ENCODE measurements around the gene SEPSECS.

SEPSECS gene

GRCh38 chr4:25075129-25075528 lies 85.1 kb downstream of the SEPSECS start:
- Histone ChIP-seq H3K4ac (ENCODE audit: low read depth, low read length) (no peak overlapping the region), H4K8ac (ENCODE audit: low read depth, low read length) (no peak overlapping the region), H4K5ac (ENCODE audit: low read length) (no peak overlapping the region), H3K23ac (ENCODE audit: low read length) (no peak overlapping the region), H3K9ac (ENCODE audit: low read length) (no peak overlapping the region), H3K27ac (ENCODE audit: low read depth, low read length) (no peak overlapping the region), H3K79me2 (ENCODE audit: control insufficient read depth, insufficient read depth, low read length) (no peaks in the 10 kb centered on the region), H3K18ac (ENCODE audit: low read length) (peak overlapping the region; percentile 7), H3K4me2 (ENCODE audit: low read length) (no peak overlapping the region), H3K4me1 (ENCODE audit: control insufficient read depth, low read depth, low read length) (no peaks in the 10 kb centered on the region), H3K4me3 (ENCODE audit: low read length) (no peak overlapping the region), H2BK120ac (ENCODE audit: low read depth, low read length) (no peak overlapping the region), H2BK15ac (replicated peaks; ENCODE audit: low read depth) (no peak overlapping the region), H3K36me3 (ENCODE audit: control insufficient read depth, insufficient read depth, low read length) (no peaks in the 10 kb centered on the region), H3K56ac (ENCODE audit: low read length) (no peak overlapping the region), H3K79me1 (ENCODE audit: low read length) (no peaks in the 10 kb centered on the region), H3K27me3 (ENCODE audit: insufficient read depth, low read length, poor library complexity) (no peaks in the 10 kb centered on the region), H2AK5ac (ENCODE audit: low read length) (no peak overlapping the region), H2BK5ac (ENCODE audit: low read length) (no peak overlapping the region)
- DNase-seq, result no peak
- no CpG with 5 or more reads among the region's 11 CpGs for WGBS (ENCODE audit: extremely low coverage, insufficient coverage, low lambda C conversion rate)

- Histone ChIP-seq H3K79me2 (ENCODE audit: control insufficient read depth, insufficient read depth, low read length) (no peaks in the 10 kb centered on the region), H3K23ac (ENCODE audit: low read length) (no peak overlapping the region), H3K4me2 (ENCODE audit: low read length) (no peak overlapping the region), H4K8ac (ENCODE audit: low read depth, low read length) (no peak overlapping the region), H2BK15ac (replicated peaks; ENCODE audit: low read depth) (no peak overlapping the region), H3K4me3 (ENCODE audit: low read length) (no peak overlapping the region), H3K4ac (ENCODE audit: low read depth, low read length) (no peak overlapping the region), H3K27ac (ENCODE audit: low read depth, low read length) (no peak overlapping the region), H3K4me1 (ENCODE audit: control insufficient read depth, low read depth, low read length) (no peaks in the 10 kb centered on the region), H3K79me1 (ENCODE audit: low read length) (no peaks in the 10 kb centered on the region), H4K5ac (ENCODE audit: low read length) (no peak overlapping the region), H3K56ac (ENCODE audit: low read length) (no peak overlapping the region), H2BK5ac (ENCODE audit: low read length) (no peak overlapping the region), H3K36me3 (ENCODE audit: control insufficient read depth, insufficient read depth, low read length) (no peaks in the 10 kb centered on the region), H3K18ac (ENCODE audit: low read length) (no peak overlapping the region), H2AK5ac (ENCODE audit: low read length) (no peak overlapping the region), H3K27me3 (ENCODE audit: insufficient read depth, low read length, poor library complexity) (no peaks in the 10 kb centered on the region), H2BK120ac (ENCODE audit: low read depth, low read length) (no peak overlapping the region), H3K9ac (ENCODE audit: low read length) (no peak overlapping the region)
- no peak for DNase-seq
- no CpG with 5 or more reads among the region's 3 CpGs for WGBS (ENCODE audit: extremely low coverage, insufficient coverage, low lambda C conversion rate)
Measured at GRCh38 chr4:25070545-25070944, 89.7 kb downstream of the SEPSECS start.
